GM12801 (cell line): ENCODE data around the gene EHD4.
A peak's percentile ranks its signal among the peaks of the same experiment; 100 is the strongest.

Experiments used
- CTCF ChIP-seq: IDR thresholded peaks from one replicate; pipeline ENCODE4 v1.5.1; 2011; ENCODE audit warnings: control low read depth; ENCODE audit not compliant: insufficient read length; ENCODE audit errors: extremely low read depth

The EHD4 gene

GRCh38 chr15:41907141-41907540 is 65.2 kb downstream of the EHD4 start:
- TF ChIP-seq CTCF, result no peak

GRCh38 chr15:41906608-41907007 is 65.7 kb downstream of the EHD4 start:
- no peak for TF ChIP-seq CTCF

- TF ChIP-seq CTCF, result no peak
These were observed 67.1 kb downstream of the EHD4 start for GRCh38 chr15:41905036-41905793.

GRCh38 chr15:41904541-41905005 is 67.8 kb downstream of the EHD4 start:
- TF ChIP-seq CTCF, result peak; percentile 14

- TF ChIP-seq CTCF, result no peak
These were observed 68.6 kb downstream of the EHD4 start for GRCh38 chr15:41903782-41904181.

- TF ChIP-seq CTCF, result no peak
These were observed 70.9 kb downstream of the EHD4 start for GRCh38 chr15:41901431-41901830.

GRCh38 chr15:41900526-41901380 is 71.6 kb downstream of the EHD4 start:
- no peak for TF ChIP-seq CTCF
